ENCODE data around the gene CSGALNACT2.
"Not testable (repeated sequence)": the region's sequence is repeated elsewhere in the genome, so short reads cannot be mapped to it uniquely, and the experiment has no call there.

Gene CSGALNACT2

GRCh38 chr10:43177595-43177994, 39.4 kb downstream of the CSGALNACT2 start:
- no peak overlapping the region for H3K9ac ChIP-seq
- H3K36me3 ChIP-seq (ENCODE audit: control insufficient read depth, insufficient read depth, low read length) = no peaks in the 10 kb centered on the region
- no peaks in the 10 kb centered on the region for H3K9me3 ChIP-seq (ENCODE audit: control insufficient read depth, low read length)
- no peak overlapping the region for H3K4me2 ChIP-seq (ENCODE audit: low read length)
- H3K79me2 ChIP-seq = no peaks in the 10 kb centered on the region
- no peak for TF ChIP-seq CTCF (IDR thresholded peaks at IDR 0.05)
- no peaks in the 10 kb centered on the region for H3K4me1 ChIP-seq
- H3K27ac ChIP-seq = no peak overlapping the region
- H3K27me3 ChIP-seq (ENCODE audit: control insufficient read depth, insufficient read depth, low read length) = no peaks in the 10 kb centered on the region
- no peak overlapping the region for H2AFZ ChIP-seq
- no peak overlapping the region for H3K4me3 ChIP-seq (ENCODE audit: low read depth, low read length)

- no peaks in the 10 kb centered on the region for H3K36me3 ChIP-seq (ENCODE audit: control insufficient read depth, insufficient read depth, low read length)
- no peak for TF ChIP-seq CTCF (IDR thresholded peaks at IDR 0.05)
- no peaks in the 10 kb centered on the region for H3K27me3 ChIP-seq (ENCODE audit: control insufficient read depth, insufficient read depth, low read length)
- no peak overlapping the region for H3K4me2 ChIP-seq (ENCODE audit: low read length)
- no peak overlapping the region for H3K4me3 ChIP-seq (ENCODE audit: low read depth, low read length)
- no peak overlapping the region for H3K9ac ChIP-seq
- H3K4me1 ChIP-seq = no peaks in the 10 kb centered on the region
- no peaks in the 10 kb centered on the region for H3K9me3 ChIP-seq (ENCODE audit: control insufficient read depth, low read length)
- H3K27ac ChIP-seq = no peak overlapping the region
- no peaks in the 10 kb centered on the region for H3K79me2 ChIP-seq
- H2AFZ ChIP-seq = no peak overlapping the region
These were observed 42.9 kb downstream of the CSGALNACT2 start for GRCh38 chr10:43181146-43181545.

- H3K4me1 ChIP-seq; H3K36me3 ChIP-seq (ENCODE audit: control insufficient read depth, insufficient read depth, low read length); H3K9me3 ChIP-seq (ENCODE audit: control insufficient read depth, low read length): not testable (repeated sequence)
These were observed 45.5 kb downstream of the CSGALNACT2 start for GRCh38 chr10:43183764-43184163.

GRCh38 chr10:43186150-43186549, 47.9 kb downstream of the CSGALNACT2 start:
- Histone ChIP-seq H3K36me3 (ENCODE audit: control insufficient read depth, insufficient read depth, low read length) (no peaks in the 10 kb centered on the region), H3K27ac (no peak overlapping the region), H3K4me2 (ENCODE audit: low read length) (no peak overlapping the region), H3K9me3 (ENCODE audit: control insufficient read depth, low read length) (no peaks in the 10 kb centered on the region), H3K9ac (no peak overlapping the region), H3K4me3 (ENCODE audit: low read depth, low read length) (no peak overlapping the region), H2AFZ (no peak overlapping the region), H3K27me3 (ENCODE audit: control insufficient read depth, insufficient read depth, low read length) (no peaks in the 10 kb centered on the region), H3K4me1 (no peaks in the 10 kb centered on the region), H3K79me2 (no peaks in the 10 kb centered on the region)
- TF ChIP-seq CTCF (IDR thresholded peaks at IDR 0.05) = no peak

More at GRCh38 chr10:43183764-43184163, 45.5 kb downstream of the CSGALNACT2 start:
- not testable (repeated sequence) for H2AFZ ChIP-seq; H3K4me3 ChIP-seq (ENCODE audit: low read depth, low read length); H3K79me2 ChIP-seq; H3K27ac ChIP-seq; H3K27me3 ChIP-seq (ENCODE audit: control insufficient read depth, insufficient read depth, low read length); H3K9ac ChIP-seq; H3K4me2 ChIP-seq (ENCODE audit: low read length)

GRCh38 chr10:43187213-43187612, 49.0 kb downstream of the CSGALNACT2 start:
- TF ChIP-seq CTCF (IDR thresholded peaks at IDR 0.05) = no peak
- Histone ChIP-seq H3K36me3 (ENCODE audit: control insufficient read depth, insufficient read depth, low read length) (no peaks in the 10 kb centered on the region), H3K9ac (no peak overlapping the region), H3K4me2 (ENCODE audit: low read length) (no peak overlapping the region), H3K27me3 (ENCODE audit: control insufficient read depth, insufficient read depth, low read length) (no peaks in the 10 kb centered on the region), H3K27ac (no peak overlapping the region), H3K4me1 (no peaks in the 10 kb centered on the region), H3K9me3 (ENCODE audit: control insufficient read depth, low read length) (no peaks in the 10 kb centered on the region), H3K4me3 (ENCODE audit: low read depth, low read length) (no peak overlapping the region), H2AFZ (no peak overlapping the region), H3K79me2 (no peaks in the 10 kb centered on the region)
